G401.6 (cell line): Measurements from ENCODE around the gene ABCG4.
"Not testable (repeated sequence)": the region's sequence is repeated elsewhere in the genome, so short reads cannot be mapped to it uniquely, and the experiment has no call there.

Experiments used
- FAIRE-seq: peaks from 2 replicates; lab custom pipeline; 2012; peaks lifted over from hg19 to GRCh38; lab: Jason Lieb, UNC

ABCG4 gene

GRCh38 chr11:119155733-119156492 lies 7.1 kb downstream of the ABCG4 start:
- FAIRE-seq, result no peak

GRCh38 chr11:119156496-119156895 lies 7.6 kb downstream of the ABCG4 start:
- no peak for FAIRE-seq

- no peak for FAIRE-seq
Measured at GRCh38 chr11:119157063-119157462, 8.2 kb downstream of the ABCG4 start.

- FAIRE-seq, result no peak
Measured at GRCh38 chr11:119158467-119158866, 9.6 kb downstream of the ABCG4 start.

GRCh38 chr11:119160151-119160550 lies 11.3 kb downstream of the ABCG4 start:
- FAIRE-seq, result no peak

GRCh38 chr11:119161871-119162270 lies 13.0 kb downstream of the ABCG4 start:
- no peak for FAIRE-seq

- FAIRE-seq, result no peak
Measured at GRCh38 chr11:119166368-119167076, 17.7 kb downstream of the ABCG4 start.

GRCh38 chr11:119167077-119167458 lies 18.2 kb downstream of the ABCG4 start:
- FAIRE-seq, result not testable (repeated sequence)

- no peak for FAIRE-seq
Measured at GRCh38 chr11:119167933-119168332, 19.1 kb downstream of the ABCG4 start.

- no peak for FAIRE-seq
Measured at GRCh38 chr11:119168471-119169281, 19.8 kb downstream of the ABCG4 start, which contains the start of gene NLRX1. NLRX1 (plus strand) TSS chr11:119168725; CDS start chr11:119171404, 2,679 bp downstream.

GRCh38 chr11:119169282-119169719 lies 20.4 kb downstream of the ABCG4 start:
- no peak for FAIRE-seq

- no peak for FAIRE-seq
Measured at GRCh38 chr11:119172513-119172912, 23.7 kb downstream of the ABCG4 start.

GRCh38 chr11:119173453-119173852 lies 24.6 kb downstream of the ABCG4 start:
- FAIRE-seq, result no peak

- FAIRE-seq, result no peak
Measured at GRCh38 chr11:119175493-119176077, 26.7 kb downstream of the ABCG4 start.

- FAIRE-seq, result no peak
Measured at GRCh38 chr11:119178166-119178680, 29.4 kb downstream of the ABCG4 start.

- FAIRE-seq, result no peak
Measured at GRCh38 chr11:119179342-119179741, 30.5 kb downstream of the ABCG4 start.

- no peak for FAIRE-seq
Measured at GRCh38 chr11:119179983-119180382, 31.1 kb downstream of the ABCG4 start.

- FAIRE-seq, result no peak
Measured at GRCh38 chr11:119180729-119181676, 32.2 kb downstream of the ABCG4 start.

GRCh38 chr11:119181677-119182412 lies 33.0 kb downstream of the ABCG4 start:
- no peak for FAIRE-seq

GRCh38 chr11:119184399-119184798 lies 35.5 kb downstream of the ABCG4 start:
- not testable (repeated sequence) for FAIRE-seq
